GM21723 (cell line): Measurements from ENCODE around the gene CDIPT.
"Not testable (repeated sequence)": the region's sequence is repeated elsewhere in the genome, so short reads cannot be mapped to it uniquely, and the experiment has no call there.

Experiments used
- ATAC-seq: cut with Tn5 transposase; IDR thresholded peaks from one replicate; pipeline ENCODE4 v1.9.1; 2021; ENCODE audit warnings: mild to moderate bottlenecking, moderate library complexity; ENCODE audit not compliant: unreplicated experiment

The CDIPT gene

GRCh38 chr16:29897333-29897732 is 34.3 kb upstream of the CDIPT start:
- no peak for ATAC-seq

DNA sequence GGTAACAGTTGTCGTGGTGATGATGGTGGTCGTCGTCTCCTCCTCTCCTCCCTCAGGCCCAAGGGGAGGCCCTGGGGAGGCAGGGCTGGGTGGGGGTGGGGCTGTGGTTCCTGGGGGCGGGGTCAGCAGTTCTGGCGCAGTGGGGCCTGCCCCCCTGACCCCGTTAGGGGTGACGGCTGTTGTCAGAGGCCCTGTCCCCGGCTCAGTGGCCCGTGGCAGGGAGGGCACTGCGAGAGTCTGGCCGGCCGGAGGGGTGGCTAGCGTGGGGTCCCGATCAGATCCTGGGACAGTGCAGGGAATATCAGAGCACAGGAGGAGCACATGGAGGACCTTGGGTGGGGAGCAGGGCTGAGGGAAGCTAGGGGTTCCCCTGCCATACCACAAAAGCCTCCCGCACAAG is 33.8 kb upstream of the CDIPT start:
- no peak for ATAC-seq

DNA sequence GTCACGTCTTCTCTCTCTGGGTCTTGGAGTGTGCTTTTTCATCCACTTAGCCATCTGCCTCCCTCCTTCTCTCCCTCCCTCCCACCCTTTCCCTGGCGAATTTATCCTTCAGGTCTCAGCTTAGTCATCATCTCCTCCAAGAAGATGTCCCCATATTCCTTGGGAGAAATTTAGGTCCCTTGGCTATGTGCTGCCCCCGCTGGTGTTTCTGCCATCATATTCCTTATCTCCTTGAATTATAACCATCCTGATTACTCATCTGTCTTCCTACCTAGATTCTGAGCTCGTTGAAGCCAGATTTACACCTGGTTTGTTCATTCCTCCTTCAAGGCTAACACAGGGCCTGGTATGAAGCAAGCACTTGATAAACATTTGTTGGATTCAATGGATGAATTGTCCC is 31.3 kb upstream of the CDIPT start:
- ATAC-seq: no peak

- ATAC-seq: no peak
Measured at GRCh38 chr16:29893553-29893952, 30.5 kb upstream of the CDIPT start.

DNA sequence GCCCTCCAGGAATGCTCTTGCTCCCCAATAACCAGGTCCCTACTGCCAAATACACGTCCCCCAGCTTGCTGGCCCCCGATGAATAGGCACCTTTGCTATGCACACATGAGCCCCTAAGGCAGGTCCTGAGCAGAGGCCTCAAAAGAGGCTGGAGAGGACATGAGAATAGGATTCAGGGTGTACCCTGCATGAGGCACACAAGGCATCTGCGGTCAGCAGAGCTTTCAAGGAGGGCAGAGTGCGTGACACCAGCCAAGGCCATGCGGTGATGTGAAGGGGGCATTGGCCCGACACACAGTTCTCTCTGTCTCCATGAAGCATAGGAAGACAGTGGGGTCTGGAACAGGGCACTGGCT is 29.4 kb upstream of the CDIPT start:
- ATAC-seq: no peak

GRCh38 chr16:29891525-29892457 is 28.8 kb upstream of the CDIPT start:
- ATAC-seq: no peak

DNA sequence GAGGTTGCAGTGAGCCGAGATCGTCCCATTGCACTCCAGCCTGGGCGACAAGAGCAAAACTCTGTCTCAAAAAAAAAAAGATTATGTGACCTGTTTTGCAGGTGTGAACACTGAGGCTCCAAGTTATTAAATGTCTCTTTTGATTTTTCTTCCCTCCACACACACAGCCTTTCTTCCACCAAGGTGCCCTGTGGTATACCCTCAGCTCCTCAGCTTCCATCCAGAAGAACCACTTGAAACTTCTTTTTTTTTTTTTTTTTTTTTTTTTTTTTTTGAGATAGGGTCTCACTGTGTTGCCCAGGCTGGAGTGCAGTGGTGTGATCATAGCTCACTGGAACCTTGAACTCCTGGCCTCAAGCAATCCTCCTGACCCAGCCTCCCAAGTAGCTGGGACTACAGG is 26.3 kb upstream of the CDIPT start:
- not testable (repeated sequence) for ATAC-seq

- ATAC-seq: no peak
Measured at GRCh38 chr16:29883987-29884386, 21.0 kb upstream of the CDIPT start.

GRCh38 chr16:29881050-29881449 is 18.0 kb upstream of the CDIPT start:
- no peak for ATAC-seq

- no peak for ATAC-seq
Measured at GRCh38 chr16:29878172-29878571, 15.1 kb upstream of the CDIPT start.

DNA sequence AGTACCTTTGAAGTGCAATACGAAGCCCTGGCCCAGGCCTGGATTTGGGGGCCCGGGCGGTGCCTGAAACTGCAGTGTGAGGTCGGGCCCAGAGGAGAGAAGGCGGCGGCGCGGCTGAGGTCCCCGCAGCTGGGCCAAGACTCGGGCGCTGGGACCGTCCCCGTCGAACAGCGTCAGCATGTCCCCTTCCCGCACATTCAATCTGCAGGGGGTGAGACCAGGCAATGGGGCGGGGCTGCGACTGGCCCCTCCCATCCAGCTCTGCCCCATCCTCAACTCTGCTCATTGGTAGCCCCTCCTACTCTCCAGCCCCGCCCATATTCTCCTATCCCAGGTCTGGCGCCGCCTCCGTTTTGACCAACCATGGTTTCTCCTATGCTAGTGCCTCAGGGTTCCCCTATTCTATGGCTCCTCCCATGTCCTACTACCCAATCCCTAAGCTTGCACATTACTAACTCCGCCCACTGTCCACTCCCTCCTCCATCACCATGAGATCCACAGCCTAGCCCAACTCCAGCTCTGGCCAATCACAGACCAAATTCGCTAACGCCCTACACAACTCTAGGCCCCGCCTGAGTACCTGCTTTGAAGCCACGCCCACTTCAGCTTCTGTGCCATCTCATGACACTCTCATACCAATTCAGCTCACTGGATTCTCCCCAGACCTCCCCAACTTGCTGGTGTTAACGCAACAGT is 14.4 kb upstream of the CDIPT start:
- peak; percentile 46 for ATAC-seq

GRCh38 chr16:29876594-29877249 is 13.7 kb upstream of the CDIPT start:
- ATAC-seq: no peak

- no peak for ATAC-seq
Measured at GRCh38 chr16:29876217-29876593, 13.2 kb upstream of the CDIPT start.

- ATAC-seq: no peak
Measured at GRCh38 chr16:29875206-29875605, 12.2 kb upstream of the CDIPT start.

GRCh38 chr16:29873319-29873718 is 10.3 kb upstream of the CDIPT start:
- no peak for ATAC-seq

DNA sequence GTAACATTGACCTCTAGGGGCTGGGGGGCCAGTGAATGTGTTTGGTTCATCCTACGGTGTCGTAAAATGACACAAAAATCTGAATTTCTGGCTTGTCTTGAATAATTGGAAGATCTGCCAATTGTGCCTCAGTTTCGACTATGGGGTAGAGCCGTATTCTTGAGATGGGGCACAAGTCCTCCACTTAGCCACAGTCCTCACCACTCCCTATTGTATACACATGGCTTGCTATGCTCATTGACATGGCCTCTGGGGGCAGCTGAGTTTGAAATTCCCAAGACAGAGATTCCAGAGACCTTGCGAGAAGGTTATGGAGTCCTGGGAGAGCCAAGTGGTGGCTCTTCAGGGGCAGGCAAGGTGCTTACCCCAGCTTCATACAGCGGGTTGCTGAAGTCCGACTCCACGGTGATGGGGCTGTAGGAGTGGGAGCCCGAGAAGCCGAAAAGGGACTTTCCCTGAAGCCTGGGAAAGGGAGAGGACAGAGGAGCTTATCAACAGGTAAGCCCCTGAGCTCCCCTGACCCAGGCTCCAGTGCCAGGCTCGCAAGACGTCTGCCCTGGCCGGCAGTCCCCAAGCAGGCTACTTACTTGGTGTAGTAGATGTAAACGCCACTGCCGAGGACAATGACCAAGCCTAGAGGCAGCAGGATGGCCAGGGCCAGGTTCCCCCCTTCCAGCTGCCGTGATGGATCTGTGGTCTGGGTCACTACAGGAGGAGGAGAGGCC is 9.0 kb upstream of the CDIPT start:
- no peak for ATAC-seq

DNA sequence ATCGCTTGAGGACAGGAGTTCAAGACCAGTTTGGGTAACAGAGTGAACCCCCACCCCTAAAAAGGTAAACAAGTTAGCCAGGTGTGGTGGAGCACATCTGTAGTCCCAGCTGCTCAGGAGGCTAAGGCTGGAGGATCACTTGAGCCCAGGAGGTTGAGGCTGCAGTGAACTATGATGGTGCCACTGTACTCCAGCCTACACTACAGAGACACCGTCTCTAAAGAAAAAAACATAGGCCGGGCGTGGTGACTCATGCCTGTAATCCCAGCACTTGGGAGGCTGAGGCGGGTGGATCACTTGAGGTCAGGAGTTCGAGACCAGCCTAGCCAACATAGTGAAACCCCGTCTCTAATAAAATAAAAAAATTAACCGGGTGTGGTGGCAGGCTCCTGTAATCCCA is 6.0 kb upstream of the CDIPT start:
- ATAC-seq: not testable (repeated sequence)

DNA sequence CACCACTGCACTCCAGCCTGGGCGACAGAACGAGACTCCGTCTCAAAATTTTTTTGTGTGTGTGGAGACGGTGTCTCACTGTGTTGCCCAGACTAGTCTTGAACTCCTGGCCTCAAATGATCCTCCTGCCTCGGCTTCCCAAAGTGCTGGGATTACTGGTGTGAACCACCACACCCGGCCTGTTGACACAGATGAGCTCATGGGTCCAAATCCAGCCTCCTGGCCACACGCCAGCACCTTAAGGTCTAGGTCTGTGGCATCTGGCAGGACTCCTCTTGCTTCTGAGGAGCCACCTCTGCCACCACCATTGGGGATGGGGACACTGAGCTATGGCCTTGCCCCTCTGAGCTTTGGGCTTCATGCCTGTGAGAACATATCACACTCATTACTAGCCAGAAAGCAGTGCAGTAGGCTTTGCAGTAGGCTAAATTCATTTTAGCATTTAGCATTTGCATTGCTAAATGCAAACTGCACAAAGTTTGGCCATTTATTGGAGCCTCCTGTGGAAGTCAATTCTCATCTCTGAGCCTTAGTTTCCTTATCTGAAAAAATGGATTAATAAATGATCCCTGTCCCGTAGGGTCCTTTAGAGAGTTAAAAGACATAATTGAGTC is 5.5 kb upstream of the CDIPT start:
- ATAC-seq: no peak

- no peak for ATAC-seq
Measured at GRCh38 chr16:29864205-29864604, 1.2 kb upstream of the CDIPT start.

GRCh38 chr16:29863669-29863984 is 601 bp upstream of the CDIPT start:
- ATAC-seq: no peak

- ATAC-seq: peak; percentile 15
Measured at GRCh38 chr16:29862383-29862883, 593 bp downstream of the CDIPT start.
